Measurements from ENCODE around the gene CDK9.

CDK9 gene

GRCh38 chr9:127803507-127804352, 17.9 kb downstream of the CDK9 start:
- no peak for DNase-seq (ENCODE audit: low read depth in 3 of 3)

- peak in 1 of 3 experiments; percentile 42 for DNase-seq (ENCODE audit: low read depth in 3 of 3)
Observed at GRCh38 chr9:127805620-127806019, 19.8 kb downstream of the CDK9 start.

DNA sequence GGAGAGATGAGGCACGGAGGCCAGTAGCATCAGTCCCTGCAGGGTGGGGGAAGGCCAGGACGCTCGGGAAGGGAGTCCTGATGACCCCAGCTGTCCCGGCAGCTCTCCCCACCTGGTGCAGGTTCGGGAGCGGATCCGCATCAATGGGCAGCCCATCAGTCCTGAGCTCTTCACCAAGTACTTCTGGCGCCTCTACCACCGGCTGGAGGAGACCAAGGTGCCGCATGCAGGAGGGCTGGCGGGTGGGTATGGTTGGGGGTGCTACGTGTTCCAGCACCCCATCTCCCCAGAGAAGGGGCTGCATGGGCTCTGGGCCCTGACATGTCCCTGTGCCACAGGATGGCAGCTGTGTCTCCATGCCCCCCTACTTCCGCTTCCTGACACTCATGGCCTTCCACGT, 21.0 kb downstream of the CDK9 start:
- no peak for DNase-seq (ENCODE audit: low read depth in 3 of 3)

GRCh38 chr9:127808347-127809001, 22.6 kb downstream of the CDK9 start:
- no peak for DNase-seq (ENCODE audit: low read depth in 3 of 3)

- DNase-seq (ENCODE audit: low read depth in 3 of 3), result no peak
Observed at GRCh38 chr9:127809002-127809539, 23.2 kb downstream of the CDK9 start.

GRCh38 chr9:127809540-127810377, 23.9 kb downstream of the CDK9 start:
- DNase-seq (ENCODE audit: low read depth in 3 of 3), result no peak

DNA sequence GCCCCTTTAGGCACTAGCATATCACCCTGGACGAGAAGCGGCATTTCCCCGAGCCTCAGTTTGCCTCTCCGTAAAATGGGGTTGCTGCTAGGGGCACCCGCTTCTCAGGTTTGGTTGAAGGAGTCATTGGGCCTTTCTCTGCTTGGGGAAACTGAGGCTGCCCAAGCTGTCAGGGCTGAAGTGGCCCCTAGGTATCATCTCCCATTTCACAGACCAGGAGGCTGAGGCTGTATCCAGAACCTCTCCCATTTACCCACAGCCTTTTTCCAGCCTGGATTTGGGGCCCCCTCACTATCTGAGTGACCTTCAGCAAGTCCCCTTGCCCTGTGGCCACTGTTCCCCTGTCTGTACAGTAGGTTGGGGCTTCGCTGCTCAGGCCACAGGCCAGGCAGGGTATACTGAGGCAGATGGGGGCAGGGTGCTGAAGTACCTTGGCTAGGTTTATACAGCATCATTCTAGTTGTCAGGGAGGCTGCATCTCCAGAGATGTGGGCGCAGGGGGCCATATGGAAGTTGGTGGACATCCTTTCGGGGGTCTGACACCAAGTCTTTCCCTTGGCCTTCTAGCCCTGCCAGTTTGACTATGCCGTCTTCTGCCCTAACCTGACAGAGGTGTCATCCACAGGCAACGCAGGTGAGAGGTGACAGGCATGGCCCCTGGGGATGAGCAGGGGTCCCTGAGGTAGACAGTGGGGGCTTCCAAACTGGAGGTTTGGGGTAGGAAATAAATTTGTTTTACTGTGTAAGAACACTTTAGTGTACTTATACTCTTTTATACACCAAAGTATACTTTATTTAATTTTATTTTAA, 24.7 kb downstream of the CDK9 start:
- no peak for DNase-seq (ENCODE audit: low read depth in 3 of 3)

- no peak for DNase-seq (ENCODE audit: low read depth in 3 of 3)
Observed at GRCh38 chr9:127812011-127812410, 26.2 kb downstream of the CDK9 start.

- no peak for DNase-seq (ENCODE audit: low read depth in 3 of 3)
Observed at GRCh38 chr9:127812936-127813675, 27.3 kb downstream of the CDK9 start.

- DNase-seq (ENCODE audit: low read depth in 3 of 3), result no peak
Observed at GRCh38 chr9:127813686-127814226, 27.9 kb downstream of the CDK9 start.

- DNase-seq (ENCODE audit: low read depth in 3 of 3), result no peak
Observed at GRCh38 chr9:127814619-127815511, 29.0 kb downstream of the CDK9 start.

- no peak for DNase-seq (ENCODE audit: low read depth in 3 of 3)
Observed at GRCh38 chr9:127815512-127816361, 29.9 kb downstream of the CDK9 start.

- DNase-seq (ENCODE audit: low read depth in 3 of 3), result no peak
Observed at GRCh38 chr9:127816362-127816725, 30.5 kb downstream of the CDK9 start.

DNA sequence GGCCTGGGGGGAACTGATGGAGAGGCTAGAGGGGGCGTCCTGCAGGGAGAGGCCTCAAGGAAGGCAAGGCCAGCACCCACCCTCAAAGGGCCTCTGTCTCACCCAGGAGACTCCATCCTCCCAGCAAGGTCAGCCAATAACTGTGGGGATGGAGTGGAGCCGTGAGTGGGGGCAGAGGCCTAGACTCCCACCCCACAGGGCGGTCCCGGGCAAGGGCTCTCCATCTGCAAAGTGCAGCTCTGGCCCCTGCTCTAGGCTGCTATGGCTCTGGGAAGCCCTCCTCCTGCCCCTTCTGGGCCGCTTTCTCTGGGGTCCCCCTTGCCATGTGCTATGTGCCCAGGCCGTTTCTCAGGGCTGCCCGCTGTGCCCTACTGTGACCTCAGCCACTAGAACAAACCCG, 30.9 kb downstream of the CDK9 start:
- no peak for DNase-seq (ENCODE audit: low read depth in 3 of 3)

- no peak for DNase-seq (ENCODE audit: low read depth in 3 of 3)
Observed at GRCh38 chr9:127817881-127818434, 32.1 kb downstream of the CDK9 start.

DNA sequence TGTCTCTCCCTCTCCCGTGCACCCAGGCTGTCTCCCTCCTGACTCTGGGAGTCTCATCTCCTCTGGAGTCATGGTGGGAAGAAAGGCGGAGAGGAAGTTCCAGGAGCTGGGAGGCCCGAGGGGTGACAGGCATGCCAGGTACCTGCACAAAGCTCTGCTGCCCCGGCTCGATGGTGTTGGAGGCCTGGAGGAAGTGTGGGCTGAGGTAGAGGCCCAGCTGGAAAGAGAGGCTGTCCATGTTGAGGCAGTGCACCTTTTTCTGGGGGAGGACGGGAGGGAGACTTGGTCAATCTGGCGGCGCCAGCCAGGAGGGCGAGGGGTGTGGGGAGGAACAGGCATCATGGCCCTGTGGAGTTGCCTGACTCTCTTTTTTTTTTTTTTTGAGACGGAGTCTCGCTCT, 32.7 kb downstream of the CDK9 start:
- DNase-seq (ENCODE audit: low read depth in 3 of 3), result no peak

DNA sequence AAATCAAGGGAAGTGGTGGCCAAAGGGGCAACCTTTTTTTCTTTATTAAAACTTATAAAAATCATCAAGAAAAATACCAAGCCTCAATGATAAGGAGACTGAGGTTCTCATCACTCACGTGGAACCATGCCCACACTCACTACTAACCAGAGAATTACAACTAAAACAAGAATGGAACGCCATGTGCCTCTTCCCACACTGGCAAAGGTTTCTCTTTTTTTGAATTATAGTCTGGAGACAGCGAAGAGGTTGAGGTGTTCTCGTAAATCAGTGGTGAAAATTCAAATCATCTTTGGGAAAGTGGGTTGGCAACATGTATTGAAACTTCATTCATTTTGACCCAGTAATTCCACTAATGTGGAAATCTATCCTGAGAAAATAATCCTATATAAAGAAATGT, 36.3 kb downstream of the CDK9 start:
- no peak for DNase-seq (ENCODE audit: low read depth in 3 of 3)

Measured in stimulated activated CD4-positive, alpha-beta T cell treated with anti-CD3 and anti-CD28 coated beads, TNF-alpha, amount 100 ng/mL, for 24 hours (primary cell).